HEK293T (cell line): Measurements from ENCODE around the gene TMPRSS2.

Source experiments
- BHLHE40 ChIP-seq: fragments of 450-650 bp; IDR thresholded peaks from 2 replicates; pipeline ENCODE4 v1.6.1; 2016; ENCODE audit warnings: mild to moderate bottlenecking, moderate library complexity, borderline replicate concordance
- CTBP1 ChIP-seq: fragments of 450-650 bp; IDR thresholded peaks from 2 replicates; pipeline ENCODE4 v1.6.1; 2016; ENCODE audit warnings: borderline replicate concordance
- ELF4 ChIP-seq: fragments of 450-650 bp; IDR thresholded peaks from 2 replicates; pipeline ENCODE4 v1.6.1; 2017; ENCODE audit warnings: antibody characterized with exemption
- FOXK2 ChIP-seq: fragments of 450-650 bp; IDR thresholded peaks from 2 replicates; pipeline ENCODE4 v1.6.1; 2016; ENCODE audit warnings: mild to moderate bottlenecking
- FOXM1 ChIP-seq: fragments of 450-650 bp; IDR thresholded peaks from 2 replicates; pipeline ENCODE4 v1.6.1; 2017; ENCODE audit warnings: mild to moderate bottlenecking, borderline replicate concordance
- HDGF ChIP-seq: fragments of 450-650 bp; IDR thresholded peaks from 2 replicates; pipeline ENCODE4 v1.6.1; 2017; ENCODE audit warnings: antibody characterized with exemption, borderline replicate concordance
- L3MBTL2 ChIP-seq: fragments of 450-650 bp; conservative IDR thresholded peaks from 2 replicates; pipeline ENCODE4 v1.6.1; 2016; ENCODE audit warnings: mild to moderate bottlenecking
- NFRKB ChIP-seq: fragments of 450-650 bp; IDR thresholded peaks from 2 replicates; pipeline ENCODE4 v1.6.1; 2016; ENCODE audit warnings: mild to moderate bottlenecking, moderate library complexity
- PKNOX1 ChIP-seq: fragments of 450-650 bp; IDR thresholded peaks from 2 replicates; pipeline ENCODE4 v1.6.1; 2016
- SP1 ChIP-seq: fragments of 450-650 bp; IDR thresholded peaks from 2 replicates; pipeline ENCODE4 v1.6.1; 2017
- TARDBP ChIP-seq: fragments of 450-650 bp; IDR thresholded peaks from 2 replicates; pipeline ENCODE4 v1.6.1; 2016
- ZNF384 ChIP-seq: fragments of 450-650 bp; IDR thresholded peaks from 2 replicates; pipeline ENCODE4 v1.6.1; 2016

DNA sequence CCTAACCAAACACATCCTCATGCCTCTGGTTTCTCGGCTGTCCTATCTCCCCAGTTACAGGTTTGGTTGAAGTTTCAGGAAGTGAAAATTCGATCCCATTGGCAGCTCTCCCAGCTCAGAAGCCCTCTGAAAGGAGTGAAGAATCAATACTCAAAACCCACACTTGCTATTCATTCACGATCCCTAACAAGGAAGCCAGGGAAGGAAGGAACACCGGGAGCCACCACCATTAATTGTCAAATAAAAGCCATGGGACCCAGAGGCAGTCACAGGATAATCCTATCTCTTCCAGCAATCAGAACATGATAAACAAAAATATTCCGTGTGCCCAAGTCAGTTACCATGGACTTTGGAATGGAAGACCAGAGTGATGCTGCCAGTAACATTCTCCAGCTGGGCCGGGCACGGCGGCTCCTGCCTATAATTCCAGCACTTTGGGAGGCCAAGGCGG is 7.0 kb downstream of the TMPRSS2 start:
- no peak for TF ChIP-seq CTBP1
- TF ChIP-seq ELF4, result no peak
- TF ChIP-seq FOXM1, result no peak
- TF ChIP-seq PKNOX1, result no peak
- TF ChIP-seq SP1, result no peak
- no peak for TF ChIP-seq FOXK2
- TF ChIP-seq ZNF384, result no peak
- no peak for TF ChIP-seq BHLHE40
- TF ChIP-seq L3MBTL2, result no peak
- TF ChIP-seq NFRKB, result no peak
- TF ChIP-seq HDGF, result no peak
- TF ChIP-seq TARDBP, result no peak
